ENCODE results near the gene PIAS1. TPM values are rescaled to one million over a fixed set of nuclear protein-coding genes. Genes with fewer than 3 reads are reported as not detected.

Gene PIAS1
- total and polyA plus RNA-seq, 2 donors (not counting 3 experiments of a cell fraction or from before 2014, with no cell fraction given), result 23.7 to 24.2 TPM

GRCh38 chr15:68209272-68209671 lies 155.2 kb downstream of the PIAS1 start:
- CTCF ChIA-PET, result no interaction called here
- Histone ChIP-seq H3K27me3 (ENCODE audit: control insufficient read depth in 2 of 2, insufficient read depth in 2 of 2, low read length in 2 of 2) (no peaks in the 10 kb centered on the region), H4K20me1 (replicated peaks; ENCODE audit: control insufficient read depth, extremely low read depth, insufficient read depth, low read length) (no peaks in the 10 kb centered on the region), H3K36me3 (ENCODE audit: control insufficient read depth in 2 of 2, extremely low read depth in 1 of 2, insufficient read depth in 2 of 2, low read length in 2 of 2) (no peaks in the 10 kb centered on the region), H3K4me1 (ENCODE audit: control insufficient read depth, extremely low read depth, insufficient read depth, low read length) (peaks cover 15% of the 10 kb centered on the region), H3K9me3 (replicated peaks; ENCODE audit: control insufficient read depth, insufficient read depth, low read length) (no peaks in the 10 kb centered on the region), H2AFZ (ENCODE audit: low read depth, low read length) (no peak overlapping the region), H3K27ac (ENCODE audit: insufficient read depth, low read depth, low read length) (no peak overlapping the region), H3K9ac (replicated peaks; ENCODE audit: extremely low read depth, insufficient read depth, low read length) (no peak overlapping the region), H3K79me2 (ENCODE audit: control insufficient read depth, insufficient read depth, low read length) (peaks cover 6% of the 10 kb centered on the region), H3K4me2 (ENCODE audit: insufficient read depth, low read length) (no peak overlapping the region), H3K4me3 (replicated peaks in 1 of 3; ENCODE audit: insufficient read depth in 1 of 3, low read depth in 1 of 3, low read length in 3 of 3) (no peak overlapping the region), H3K9me1 (replicated peaks; ENCODE audit: control insufficient read depth, extremely low read depth, insufficient read depth, low read length) (no peaks in the 10 kb centered on the region)
- no peak for DNase-seq (ENCODE audit: low read depth, low spot score)
- no peak for FAIRE-seq
- intact Hi-C loops (cut with micrococcal nuclease) (no loop called here), dilution Hi-C loops (cut with MboI; ENCODE audit: extremely low pct_ligation_motif_present, low sequenced_read_pairs) (no loop called here)
- POLR2A ChIA-PET, result no interaction called here
- TF ChIP-seq MYC (IDR thresholded peaks at IDR 0.05; ENCODE audit: low read depth, low read length) (no peak), EZH2 (IDR thresholded peaks at IDR 0.05; ENCODE audit: borderline replicate concordance, low read depth, low read length, severe bottlenecking) (no peak), FOS (IDR thresholded peaks at IDR 0.05; ENCODE audit: borderline replicate concordance, insufficient read depth, low read length) (no peak), JUN (IDR thresholded peaks at IDR 0.05; ENCODE audit: borderline replicate concordance, insufficient read depth, insufficient read length, low read depth) (no peak), POLR2A (IDR thresholded peaks at IDR 0.05; ENCODE audit: low read depth, low read length) (no peak), POLR2AphosphoS5 (IDR thresholded peaks at IDR 0.05; ENCODE audit: insufficient read depth, low read depth, low read length) (no peak), GATA2 (IDR thresholded peaks at IDR 0.05; ENCODE audit: insufficient read depth, insufficient read length, low read depth, low read length) (no peak)
- TF ChIP-seq, protein P1, sequence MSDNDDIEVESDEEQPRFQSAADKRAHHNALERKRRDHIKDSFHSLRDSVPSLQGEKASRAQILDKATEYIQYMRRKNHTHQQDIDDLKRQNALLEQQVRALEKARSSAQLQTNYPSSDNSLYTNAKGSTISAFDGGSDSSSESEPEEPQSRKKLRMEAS (IDR thresholded peaks at IDR 0.05; ENCODE audit: insufficient read depth, insufficient read length), result no peak
- TF ChIP-seq, protein P2, sequence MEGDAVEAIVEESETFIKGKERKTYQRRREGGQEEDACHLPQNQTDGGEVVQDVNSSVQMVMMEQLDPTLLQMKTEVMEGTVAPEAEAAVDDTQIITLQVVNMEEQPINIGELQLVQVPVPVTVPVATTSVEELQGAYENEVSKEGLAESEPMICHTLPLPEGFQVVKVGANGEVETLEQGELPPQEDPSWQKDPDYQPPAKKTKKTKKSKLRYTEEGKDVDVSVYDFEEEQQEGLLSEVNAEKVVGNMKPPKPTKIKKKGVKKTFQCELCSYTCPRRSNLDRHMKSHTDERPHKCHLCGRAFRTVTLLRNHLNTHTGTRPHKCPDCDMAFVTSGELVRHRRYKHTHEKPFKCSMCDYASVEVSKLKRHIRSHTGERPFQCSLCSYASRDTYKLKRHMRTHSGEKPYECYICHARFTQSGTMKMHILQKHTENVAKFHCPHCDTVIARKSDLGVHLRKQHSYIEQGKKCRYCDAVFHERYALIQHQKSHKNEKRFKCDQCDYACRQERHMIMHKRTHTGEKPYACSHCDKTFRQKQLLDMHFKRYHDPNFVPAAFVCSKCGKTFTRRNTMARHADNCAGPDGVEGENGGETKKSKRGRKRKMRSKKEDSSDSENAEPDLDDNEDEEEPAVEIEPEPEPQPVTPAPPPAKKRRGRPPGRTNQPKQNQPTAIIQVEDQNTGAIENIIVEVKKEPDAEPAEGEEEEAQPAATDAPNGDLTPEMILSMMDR (IDR thresholded peaks at IDR 0.05; ENCODE audit: extremely low read depth in 1 of 2, insufficient read depth in 1 of 2, low read depth in 1 of 2, low read length in 2 of 2), result no peak
- no TSS peak for BruUV-seq (replicated peaks)

All from endothelial cell of umbilical vein (primary cell).